GM12892 (cell line): ENCODE measurements around the gene ZNF350.

Experiments
- POLR2A ChIP-seq: IDR thresholded peaks from 2 replicates; pipeline ENCODE4 v1.6.1; 2011; ENCODE audit warnings: low read depth, low read length, control low read depth
- POLR2AphosphoS5 ChIP-seq: IDR thresholded peaks from 2 replicates; pipeline ENCODE4 v1.6.1; 2011; ENCODE audit warnings: low read depth, low read length, control low read depth

- 0 out of 2 replicates have a peak, but pooled peaks have one; percentile 25 for TF ChIP-seq POLR2A
- TF ChIP-seq POLR2AphosphoS5 = no peak
Observed at GRCh38 chr19:51926784-51927741, 59.6 kb downstream of the ZNF350 start, which contains the start of gene ZNF613.
